PFSK-1 (cell line): ENCODE results near the gene PRRX1.

Source experiments
- FOXP2 ChIP-seq: optimal IDR thresholded peaks from 2 replicates; pipeline ENCODE3; 2011; ENCODE audit warnings: borderline replicate concordance, control low read depth, inconsistent platforms; ENCODE audit not compliant: insufficient read depth; ENCODE audit errors: extremely low read length, extremely low read depth
- POLR2AphosphoS5 ChIP-seq: IDR thresholded peaks from 2 replicates; pipeline ENCODE4 v1.6.1; 2012; ENCODE audit warnings: low read depth, mild to moderate bottlenecking, control low read depth, low read length, moderate library complexity
- SIN3A ChIP-seq: IDR thresholded peaks from 2 replicates; pipeline ENCODE4 v1.6.1; 2012; ENCODE audit warnings: mild to moderate bottlenecking, low read length, moderate library complexity, borderline replicate concordance; ENCODE audit not compliant: insufficient read depth
- TAF1 ChIP-seq: IDR thresholded peaks from 2 replicates; pipeline ENCODE4 v1.6.1; 2012; ENCODE audit warnings: low read length, control low read depth, borderline replicate concordance; ENCODE audit not compliant: insufficient read depth
- TF ChIP-seq, protein P1 (sequence below), 2 experiments: IDR thresholded peaks; 2 replicates each; pipeline versions ENCODE4 v1.6.1 to v1.8.0; 2011 to 2012; ENCODE audit warnings: low read depth in 2 of 2, low read length in 2 of 2, control low read depth in 1 of 2, inconsistent platforms in 1 of 2, mild to moderate bottlenecking in 1 of 2, moderate library complexity in 1 of 2; ENCODE audit not compliant: insufficient read depth in 1 of 2

PRRX1 gene

GRCh38 chr1:170620164-170620563, 43.8 kb upstream of the PRRX1 start:
- no peak for TF ChIP-seq FOXP2
- TF ChIP-seq TAF1 = no peak
- TF ChIP-seq SIN3A = no peak
- TF ChIP-seq POLR2AphosphoS5 = no peak
- TF ChIP-seq, protein P1, sequence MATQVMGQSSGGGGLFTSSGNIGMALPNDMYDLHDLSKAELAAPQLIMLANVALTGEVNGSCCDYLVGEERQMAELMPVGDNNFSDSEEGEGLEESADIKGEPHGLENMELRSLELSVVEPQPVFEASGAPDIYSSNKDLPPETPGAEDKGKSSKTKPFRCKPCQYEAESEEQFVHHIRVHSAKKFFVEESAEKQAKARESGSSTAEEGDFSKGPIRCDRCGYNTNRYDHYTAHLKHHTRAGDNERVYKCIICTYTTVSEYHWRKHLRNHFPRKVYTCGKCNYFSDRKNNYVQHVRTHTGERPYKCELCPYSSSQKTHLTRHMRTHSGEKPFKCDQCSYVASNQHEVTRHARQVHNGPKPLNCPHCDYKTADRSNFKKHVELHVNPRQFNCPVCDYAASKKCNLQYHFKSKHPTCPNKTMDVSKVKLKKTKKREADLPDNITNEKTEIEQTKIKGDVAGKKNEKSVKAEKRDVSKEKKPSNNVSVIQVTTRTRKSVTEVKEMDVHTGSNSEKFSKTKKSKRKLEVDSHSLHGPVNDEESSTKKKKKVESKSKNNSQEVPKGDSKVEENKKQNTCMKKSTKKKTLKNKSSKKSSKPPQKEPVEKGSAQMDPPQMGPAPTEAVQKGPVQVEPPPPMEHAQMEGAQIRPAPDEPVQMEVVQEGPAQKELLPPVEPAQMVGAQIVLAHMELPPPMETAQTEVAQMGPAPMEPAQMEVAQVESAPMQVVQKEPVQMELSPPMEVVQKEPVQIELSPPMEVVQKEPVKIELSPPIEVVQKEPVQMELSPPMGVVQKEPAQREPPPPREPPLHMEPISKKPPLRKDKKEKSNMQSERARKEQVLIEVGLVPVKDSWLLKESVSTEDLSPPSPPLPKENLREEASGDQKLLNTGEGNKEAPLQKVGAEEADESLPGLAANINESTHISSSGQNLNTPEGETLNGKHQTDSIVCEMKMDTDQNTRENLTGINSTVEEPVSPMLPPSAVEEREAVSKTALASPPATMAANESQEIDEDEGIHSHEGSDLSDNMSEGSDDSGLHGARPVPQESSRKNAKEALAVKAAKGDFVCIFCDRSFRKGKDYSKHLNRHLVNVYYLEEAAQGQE (IDR thresholded peaks at IDR 0.05; ENCODE audit: insufficient read depth in 1 of 2, low read depth in 2 of 2, low read length in 2 of 2) = no peak

DNA sequence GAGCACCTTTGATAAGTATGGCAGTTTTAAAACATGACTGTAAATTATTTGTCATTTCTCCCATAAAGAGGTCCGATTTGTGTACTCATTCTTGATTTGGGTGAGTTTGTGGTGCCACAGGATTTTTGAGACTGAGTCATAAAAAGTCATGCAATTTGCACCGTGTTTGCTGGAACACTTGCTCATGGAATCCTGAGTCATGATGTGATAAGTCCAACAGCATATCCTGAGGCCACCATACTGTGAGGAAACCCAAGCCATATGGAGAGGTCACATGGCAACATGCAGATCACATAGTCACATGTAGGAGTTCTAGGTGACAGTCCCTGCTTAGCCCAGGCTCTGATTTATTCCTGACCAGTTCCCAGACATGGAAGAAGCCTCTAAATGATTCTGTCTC, 40.8 kb upstream of the PRRX1 start:
- TF ChIP-seq SIN3A (no peak), TAF1 (no peak), FOXP2 (no peak), POLR2AphosphoS5 (no peak)
- TF ChIP-seq, protein P1 (IDR thresholded peaks at IDR 0.05; ENCODE audit: insufficient read depth in 1 of 2, low read depth in 2 of 2, low read length in 2 of 2) = no peak

DNA sequence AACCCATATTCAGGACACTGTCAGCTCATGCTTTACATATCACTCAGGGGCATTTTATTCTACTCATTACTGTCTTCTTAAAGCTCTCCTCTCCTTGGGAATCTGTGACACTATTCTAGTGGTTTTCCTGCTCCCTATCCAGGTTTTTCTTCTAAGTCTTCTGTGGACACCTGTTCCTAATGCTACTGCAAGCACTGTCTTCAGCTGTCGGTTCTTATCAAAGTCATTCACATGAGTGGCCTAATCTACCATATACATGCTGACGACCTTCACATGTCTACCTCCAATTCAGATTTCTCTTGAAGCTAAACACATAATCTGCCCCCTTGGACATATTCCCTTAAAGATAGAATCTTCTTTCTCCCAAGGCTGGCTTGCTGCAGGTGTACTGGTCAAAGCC, 39.8 kb upstream of the PRRX1 start:
- TF ChIP-seq TAF1 (no peak), POLR2AphosphoS5 (no peak), FOXP2 (no peak), SIN3A (no peak)
- TF ChIP-seq, protein P1 (IDR thresholded peaks at IDR 0.05; ENCODE audit: insufficient read depth in 1 of 2, low read depth in 2 of 2, low read length in 2 of 2) = no peak

DNA sequence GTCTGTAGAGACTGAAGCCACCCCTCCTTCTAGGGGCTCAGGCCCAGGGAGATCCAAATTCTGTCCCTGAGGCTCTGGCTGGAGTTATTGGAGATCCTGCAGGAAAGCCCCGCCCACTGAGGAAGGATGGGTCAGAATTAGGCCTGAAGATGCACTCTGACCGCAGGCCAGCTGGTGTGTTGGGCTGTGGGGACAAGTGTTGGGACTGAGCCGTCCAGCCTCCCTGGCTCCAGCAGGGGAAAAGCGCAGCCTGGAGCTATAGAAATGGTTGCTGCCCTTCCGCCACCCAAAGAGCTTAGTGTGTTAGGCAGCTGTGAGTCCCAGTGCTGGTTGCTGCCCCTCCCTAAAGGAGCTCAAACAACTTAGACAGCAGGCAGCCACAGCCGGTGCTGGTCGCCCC, 33.0 kb upstream of the PRRX1 start:
- no peak for TF ChIP-seq SIN3A
- no peak for TF ChIP-seq FOXP2
- TF ChIP-seq TAF1 = no peak
- no peak for TF ChIP-seq POLR2AphosphoS5
- TF ChIP-seq, protein P1 (IDR thresholded peaks at IDR 0.05; ENCODE audit: insufficient read depth in 1 of 2, low read depth in 2 of 2, low read length in 2 of 2) = no peak

DNA sequence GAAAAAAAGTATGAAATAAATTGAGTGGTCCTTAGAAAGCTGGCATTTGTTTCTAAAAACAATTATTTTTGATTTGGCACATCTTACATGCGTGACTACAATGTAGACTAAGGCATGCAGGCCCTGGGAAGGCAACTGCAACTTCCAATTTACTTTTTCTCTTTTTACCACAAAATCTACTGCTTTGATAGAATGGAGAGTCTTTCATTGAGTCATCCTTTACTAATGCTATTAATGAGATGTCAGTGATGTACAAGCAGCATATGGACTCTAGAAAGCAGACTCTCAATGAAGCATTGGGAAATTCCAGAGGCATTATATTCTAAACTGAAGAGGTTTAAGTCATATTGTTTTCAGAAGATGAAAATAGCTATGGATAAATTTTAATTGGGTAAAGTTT, 29.6 kb upstream of the PRRX1 start:
- TF ChIP-seq POLR2AphosphoS5 (no peak), FOXP2 (no peak), TAF1 (no peak), SIN3A (no peak)
- TF ChIP-seq, protein P1 (IDR thresholded peaks at IDR 0.05; ENCODE audit: insufficient read depth in 1 of 2, low read depth in 2 of 2, low read length in 2 of 2) = no peak
